Endothelial cell of umbilical vein (primary cell): ENCODE results near the gene MORC2. TPM values are rescaled to one million over a fixed set of nuclear protein-coding genes. Genes with fewer than 3 reads are reported as not detected.

ENCODE experiments used
- BruUV-seq: library from RNA; stranded (reverse); fragments of 400-500 nt; replicated peaks from 2 replicates; lab custom pipeline; 2021; lab: Mats Ljungman, UMichigan
- CTCF ChIA-PET: fragments of 300-600, 350-600 bp; sonication (Branson Sonifier 250); formaldehyde crosslinking; loops from one replicate; lab custom pipeline; 2021; ENCODE audit warnings: antibody characterized with exemption, inconsistent platforms; lab: Charles Lee
- POLR2A ChIA-PET: fragments of 300-600, 350-600 bp; sonication (Branson Sonifier 250); formaldehyde crosslinking; loops from one replicate; lab custom pipeline; 2021; ENCODE audit warnings: antibody characterized with exemption, inconsistent platforms; lab: Charles Lee
- DNase-seq: peaks from one replicate; pipeline ENCODE4 v3.0.0-alpha.2; 2011; ENCODE audit warnings: low read depth, low spot score
- FAIRE-seq: peaks from 2 replicates; lab custom pipeline; 2011; peaks lifted over from hg19 to GRCh38; lab: Jason Lieb, UNC
- H2AFZ ChIP-seq: 2 replicates; pipeline ENCODE4 v1.6.0; 2012; ENCODE audit warnings: low read depth, low read length, control low read depth, inconsistent platforms
- H3K27ac ChIP-seq: 2 replicates; pipeline ENCODE4 v1.5.1; 2011; ENCODE audit warnings: low read depth, mild to moderate bottlenecking, control low read depth, low read length, moderate library complexity; ENCODE audit not compliant: insufficient read depth
- H3K27me3 ChIP-seq, 2 experiments: 2 replicates each; pipeline versions ENCODE4 v1.6.0 to v1.6.1; 2011; ENCODE audit warnings: low read length in 2 of 2, mixed read lengths in 1 of 2; ENCODE audit not compliant: control insufficient read depth in 2 of 2, insufficient read depth in 2 of 2
- H3K36me3 ChIP-seq, 2 experiments: 2 replicates in 1 of 2; 3 replicates in 1 of 2; pipeline ENCODE4 v1.5.1; 2011; ENCODE audit warnings: low read length in 2 of 2, mild to moderate bottlenecking in 1 of 2, moderate library complexity in 1 of 2; ENCODE audit not compliant: control insufficient read depth in 2 of 2, insufficient read depth in 2 of 2; ENCODE audit errors: extremely low read depth in 1 of 2
- H3K4me1 ChIP-seq: 3 replicates; pipeline ENCODE4 v1.5.1; 2011; ENCODE audit warnings: mild to moderate bottlenecking, low read length; ENCODE audit not compliant: control insufficient read depth, insufficient read depth; ENCODE audit errors: extremely low read depth
- H3K4me2 ChIP-seq: 2 replicates; pipeline ENCODE4 v1.6.1; 2011; ENCODE audit warnings: low read length, control low read depth, mixed read lengths; ENCODE audit not compliant: insufficient read depth
- H3K4me3 ChIP-seq, 3 experiments: fragments of 200-600 bp in 1 of 3; sonication (generic), shearing (Covaris generic) in 1 of 3; replicated peaks in 1 of 3; 2 replicates each; pipeline ENCODE4 v1.5.1; 2011 to 2016; ENCODE audit warnings: control low read depth in 3 of 3, low read length in 3 of 3, mild to moderate bottlenecking in 2 of 3, inconsistent platforms in 1 of 3, low read depth in 1 of 3, moderate library complexity in 1 of 3; ENCODE audit not compliant: insufficient read depth in 1 of 3
- H3K79me2 ChIP-seq: 2 replicates; pipeline ENCODE4 v1.6.0; 2012; ENCODE audit warnings: low read length, inconsistent platforms; ENCODE audit not compliant: control insufficient read depth, insufficient read depth
- H3K9ac ChIP-seq: replicated peaks from 2 replicates; pipeline ENCODE3; 2011; ENCODE audit warnings: low read length, control low read depth; ENCODE audit not compliant: insufficient read depth; ENCODE audit errors: extremely low read depth
- H3K9me1 ChIP-seq: replicated peaks from 3 replicates; pipeline ENCODE4 v1.6.0; 2011; ENCODE audit warnings: mild to moderate bottlenecking, low read length; ENCODE audit not compliant: control insufficient read depth, insufficient read depth; ENCODE audit errors: extremely low read depth
- H3K9me3 ChIP-seq: replicated peaks from 2 replicates; pipeline ENCODE4 v1.5.1; 2012; ENCODE audit warnings: low read length, inconsistent platforms; ENCODE audit not compliant: control insufficient read depth, insufficient read depth
- H4K20me1 ChIP-seq: replicated peaks from 2 replicates; pipeline ENCODE3; 2011; ENCODE audit warnings: mild to moderate bottlenecking, low read length; ENCODE audit not compliant: control insufficient read depth, insufficient read depth; ENCODE audit errors: extremely low read depth
- EZH2 ChIP-seq: IDR thresholded peaks from 2 replicates; pipeline ENCODE4 v1.6.1; 2012; ENCODE audit warnings: borderline replicate concordance, low read depth, mild to moderate bottlenecking, moderate library complexity, low read length, inconsistent platforms; ENCODE audit not compliant: severe bottlenecking
- FOS ChIP-seq: IDR thresholded peaks from 2 replicates; pipeline ENCODE4 v1.6.1; 2011; ENCODE audit warnings: mild to moderate bottlenecking, low read length, moderate library complexity, borderline replicate concordance; ENCODE audit not compliant: insufficient read depth
- GATA2 ChIP-seq: IDR thresholded peaks from 2 replicates; pipeline ENCODE4 v1.7.0; 2011; ENCODE audit warnings: low read depth, mild to moderate bottlenecking, moderate library complexity, mixed read lengths, low read length; ENCODE audit not compliant: insufficient read length, insufficient read depth
- JUN ChIP-seq: IDR thresholded peaks from 2 replicates; pipeline ENCODE4 v1.6.1; 2011; ENCODE audit warnings: borderline replicate concordance, low read depth; ENCODE audit not compliant: insufficient read length, insufficient read depth
- MYC ChIP-seq: IDR thresholded peaks from one replicate; pipeline ENCODE4 v1.6.1; 2011; ENCODE audit warnings: mild to moderate bottlenecking, low read depth, low read length
- POLR2A ChIP-seq: IDR thresholded peaks from 2 replicates; pipeline ENCODE4 v1.6.1; 2012; ENCODE audit warnings: low read depth, mild to moderate bottlenecking, control low read depth, low read length
- POLR2AphosphoS5 ChIP-seq: IDR thresholded peaks from 2 replicates; pipeline ENCODE4 v1.6.1; 2012; ENCODE audit warnings: low read depth, mild to moderate bottlenecking, control low read depth, low read length, moderate library complexity; ENCODE audit not compliant: insufficient read depth
- dilution Hi-C: fragments of 300-500 bp; cut with MboI; formaldehyde crosslinking; loops from one replicate; pipeline ENCODE4 v1.15.0; 2019; ENCODE audit warnings: low sequenced_read_pairs; ENCODE audit not compliant: extremely low pct_ligation_motif_present
- intact Hi-C: fragments of 100-400 bp; cut with micrococcal nuclease; formaldehyde crosslinking; loops from one replicate; pipeline ENCODE4 v1.10.0; 2022
- polyA plus RNA-seq, 4 experiments: library from polyadenylated mRNA; depleted of rRNA in 3 of 4; stranded (reverse) in 3 of 4; unstranded in 1 of 4; fragments of >200 nt; gene quantifications; 2 replicates each; pipeline versions ENCODE4 v1.2.1 to v1.2.3, GENCODE V29; 2011 to 2012; ENCODE audit warnings: missing spikeins in 1 of 4
- total RNA-seq: library from RNA; stranded (reverse); gene quantifications from 2 replicates; pipeline ENCODE4 v1.2.3, GENCODE V29; 2021
- TF ChIP-seq, protein P1 (sequence below), 2 donors: IDR thresholded peaks; 1 replicate in 1 of 2; 2 replicates in 1 of 2; pipeline ENCODE4 v1.5.1; 2011; ENCODE audit warnings: low read length in 2 of 2, mild to moderate bottlenecking in 2 of 2, moderate library complexity in 2 of 2, control low read depth in 1 of 2, inconsistent platforms in 1 of 2, low read depth in 1 of 2; ENCODE audit not compliant: insufficient read depth in 1 of 2; ENCODE audit errors: extremely low read depth in 1 of 2
- TF ChIP-seq, protein P2 (sequence below): IDR thresholded peaks from 2 replicates; pipeline ENCODE4 v1.6.1; 2011; ENCODE audit not compliant: insufficient read depth, insufficient read length

MORC2 gene
- total and polyA plus RNA-seq, 2 donors (not counting 3 experiments of a cell fraction or from before 2014, with no cell fraction given): 11.6 to 34.7 TPM

DNA sequence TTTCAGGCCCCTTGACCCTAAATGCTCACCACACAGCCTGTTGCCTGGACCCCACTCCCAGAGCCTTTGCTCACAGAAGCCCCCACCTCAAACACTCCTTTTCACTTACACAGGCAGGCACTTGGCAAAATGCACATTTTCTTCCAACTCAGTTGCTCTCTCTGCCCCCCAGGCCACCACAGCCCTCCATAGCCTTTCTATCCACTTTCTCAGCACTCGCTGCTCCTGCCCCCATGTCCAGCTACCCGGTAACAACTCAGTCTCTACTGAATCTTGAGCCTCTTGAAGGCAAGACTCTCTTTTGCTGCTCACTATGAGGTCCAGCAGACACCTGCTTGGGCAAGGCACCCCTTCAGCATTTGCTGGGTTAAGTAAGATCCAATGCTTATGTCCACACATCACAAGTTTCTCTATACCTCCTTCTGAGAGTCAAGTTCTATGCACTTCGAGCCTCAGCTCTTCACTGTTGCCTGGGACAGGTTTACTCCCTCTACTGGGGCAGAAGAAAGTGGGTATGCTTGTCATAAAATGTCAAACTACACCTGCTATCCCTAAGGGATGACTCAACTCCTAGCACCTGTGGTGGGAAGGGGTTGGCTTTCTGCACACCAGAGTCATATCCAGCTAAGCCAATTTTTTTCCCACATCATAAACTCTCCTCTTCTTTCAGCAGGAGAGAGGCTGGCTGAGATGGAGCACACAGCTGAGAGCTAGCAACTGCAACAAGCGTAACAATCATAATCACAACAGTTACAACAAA lies 36.9 kb downstream of the MORC2 start:
- no TSS peak for BruUV-seq
- Histone ChIP-seq H3K27ac (no peak overlapping the region), H3K27me3 (no peaks in the 10 kb centered on the region), H3K4me2 (no peak overlapping the region), H3K4me3 (no peak overlapping the region), H3K9me3 (no peaks in the 10 kb centered on the region), H4K20me1 (no peaks in the 10 kb centered on the region), H3K36me3 (peaks cover 26 to 68% of the 10 kb centered on the region in 2 experiments), H3K9ac (no peak overlapping the region), H3K4me1 (no peaks in the 10 kb centered on the region), H3K9me1 (no peaks in the 10 kb centered on the region), H3K79me2 (no peaks in the 10 kb centered on the region), H2AFZ (no peak overlapping the region)
- FAIRE-seq (no peak), DNase-seq (no peak)
- ChIA-PET CTCF (interaction anchor here (0.6 to 1.2 kb wide), 3 partner anchors 12 to 154 kb away, joined by 3 read pairs; no protein-coding TSS in a partner anchor), POLR2A (no interaction called here)
- intact Hi-C loops: no loop called here
- TF ChIP-seq POLR2A (no peak), FOS (no peak)
- dilution Hi-C loops: loop anchor here (10.0 kb wide), 1 partner anchor 237 kb away; the partner anchor contains the start of gene OSBP2

DNA sequence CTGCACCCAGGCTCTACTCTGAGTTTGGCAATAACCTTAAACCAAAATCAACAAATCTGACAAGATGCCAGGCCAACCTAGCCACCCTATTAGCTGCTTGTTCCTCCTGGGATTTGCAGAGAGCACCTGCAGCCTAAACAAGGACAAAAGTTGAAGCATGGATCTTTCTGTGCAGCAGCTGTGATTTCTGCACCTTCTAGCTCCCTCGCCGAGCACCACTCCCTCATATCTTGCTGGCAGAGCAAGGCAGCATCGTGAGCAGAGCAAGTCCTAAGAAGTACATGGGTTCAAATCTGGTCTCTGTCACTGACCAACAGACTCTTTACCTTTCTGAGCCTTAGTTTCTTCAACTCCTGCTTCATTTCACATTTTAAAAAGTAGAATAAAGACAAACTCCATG lies 38.3 kb downstream of the MORC2 start:
- Histone ChIP-seq H3K27me3 (no peaks in the 10 kb centered on the region), H4K20me1 (no peaks in the 10 kb centered on the region), H3K4me1 (no peaks in the 10 kb centered on the region), H3K9ac (no peak overlapping the region), H3K9me3 (no peaks in the 10 kb centered on the region), H3K4me3 (no peak overlapping the region), H3K9me1 (no peaks in the 10 kb centered on the region), H3K4me2 (no peak overlapping the region), H3K79me2 (no peaks in the 10 kb centered on the region), H3K36me3 (peaks cover 25 to 74% of the 10 kb centered on the region in 2 experiments), H3K27ac (no peak overlapping the region), H2AFZ (no peak overlapping the region)
- POLR2A ChIA-PET: no interaction called here
- TF ChIP-seq GATA2 (no peak), POLR2AphosphoS5 (no peak), POLR2A (no peak), EZH2 (no peak), JUN (no peak), FOS (no peak), MYC (no peak)
- TF ChIP-seq, protein P1, sequence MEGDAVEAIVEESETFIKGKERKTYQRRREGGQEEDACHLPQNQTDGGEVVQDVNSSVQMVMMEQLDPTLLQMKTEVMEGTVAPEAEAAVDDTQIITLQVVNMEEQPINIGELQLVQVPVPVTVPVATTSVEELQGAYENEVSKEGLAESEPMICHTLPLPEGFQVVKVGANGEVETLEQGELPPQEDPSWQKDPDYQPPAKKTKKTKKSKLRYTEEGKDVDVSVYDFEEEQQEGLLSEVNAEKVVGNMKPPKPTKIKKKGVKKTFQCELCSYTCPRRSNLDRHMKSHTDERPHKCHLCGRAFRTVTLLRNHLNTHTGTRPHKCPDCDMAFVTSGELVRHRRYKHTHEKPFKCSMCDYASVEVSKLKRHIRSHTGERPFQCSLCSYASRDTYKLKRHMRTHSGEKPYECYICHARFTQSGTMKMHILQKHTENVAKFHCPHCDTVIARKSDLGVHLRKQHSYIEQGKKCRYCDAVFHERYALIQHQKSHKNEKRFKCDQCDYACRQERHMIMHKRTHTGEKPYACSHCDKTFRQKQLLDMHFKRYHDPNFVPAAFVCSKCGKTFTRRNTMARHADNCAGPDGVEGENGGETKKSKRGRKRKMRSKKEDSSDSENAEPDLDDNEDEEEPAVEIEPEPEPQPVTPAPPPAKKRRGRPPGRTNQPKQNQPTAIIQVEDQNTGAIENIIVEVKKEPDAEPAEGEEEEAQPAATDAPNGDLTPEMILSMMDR (IDR thresholded peaks at IDR 0.05; ENCODE audit: extremely low read depth in 1 of 2, insufficient read depth in 1 of 2, low read depth in 1 of 2, low read length in 2 of 2): no peak
- TF ChIP-seq, protein P2, sequence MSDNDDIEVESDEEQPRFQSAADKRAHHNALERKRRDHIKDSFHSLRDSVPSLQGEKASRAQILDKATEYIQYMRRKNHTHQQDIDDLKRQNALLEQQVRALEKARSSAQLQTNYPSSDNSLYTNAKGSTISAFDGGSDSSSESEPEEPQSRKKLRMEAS: no peak
- FAIRE-seq: no peak
- CTCF ChIA-PET: interaction anchor here (1.4 kb wide), 1 partner anchor 155 kb away, joined by 6 read pairs; no protein-coding TSS in a partner anchor
- intact Hi-C loops (no loop called here), dilution Hi-C loops (loop anchor here (10.0 kb wide), 1 partner anchor 235 kb away; the partner anchor contains the start of gene OSBP2)
- no peak for DNase-seq
- BruUV-seq: no TSS peak
